HG03095 (cell line): ENCODE measurements around the gene OR5D16.
"Not testable (repeated sequence)": the region's sequence is repeated elsewhere in the genome, so short reads cannot be mapped to it uniquely, and the experiment has no call there.

Experiments
- ATAC-seq: cut with Tn5 transposase; IDR thresholded peaks from one replicate; pipeline ENCODE4 v1.9.1; 2021; ENCODE audit warnings: moderate library complexity; ENCODE audit not compliant: unreplicated experiment

The OR5D16 gene

GRCh38 chr11:55838452-55838851 is at the start of gene OR5D16:
Gene OR5D16 (plus strand): TSS chr11:55838752. CDS start chr11:55838752, 0 bp downstream.
- ATAC-seq = no peak

GRCh38 chr11:55791606-55792005 is 46.9 kb upstream of the OR5D16 start:
- ATAC-seq = no peak

- ATAC-seq = no peak
Observed at GRCh38 chr11:55793321-55793720, 45.2 kb upstream of the OR5D16 start.

- no peak for ATAC-seq
Observed at GRCh38 chr11:55795256-55795655, 43.3 kb upstream of the OR5D16 start, which contains the start of gene OR5D14. Gene OR5D14 (plus strand): TSS chr11:55795556. CDS start chr11:55795556, 0 bp downstream.

- no peak for ATAC-seq
Observed at GRCh38 chr11:55806248-55806647, 32.3 kb upstream of the OR5D16 start.

GRCh38 chr11:55811067-55811466 is 27.5 kb upstream of the OR5D16 start, which contains the start of gene OR5L1:
Gene OR5L1 (plus strand): TSS chr11:55811367. CDS start chr11:55811467, 100 bp downstream.
- ATAC-seq = no peak

- ATAC-seq = no peak
Observed at GRCh38 chr11:55819330-55819729, 19.2 kb upstream of the OR5D16 start, which contains the start of gene OR5D18. Gene OR5D18 (plus strand): TSS chr11:55819630. CDS start chr11:55819630, 0 bp downstream.

GRCh38 chr11:55826919-55827318 is 11.6 kb upstream of the OR5D16 start, which contains the start of gene OR5L2:
Gene OR5L2 (plus strand): TSS chr11:55827219. CDS start chr11:55827219, 0 bp downstream.
- no peak for ATAC-seq

GRCh38 chr11:55847453-55847852 is 8.9 kb downstream of the OR5D16 start:
- ATAC-seq = no peak

- no peak for ATAC-seq
Observed at GRCh38 chr11:55849037-55849436, 10.5 kb downstream of the OR5D16 start.

GRCh38 chr11:55852141-55852540 is 13.6 kb downstream of the OR5D16 start:
- ATAC-seq = no peak

- ATAC-seq = no peak
Observed at GRCh38 chr11:55854704-55855103, 16.2 kb downstream of the OR5D16 start.

GRCh38 chr11:55867354-55867753 is 28.8 kb downstream of the OR5D16 start:
- ATAC-seq = not testable (repeated sequence)

GRCh38 chr11:55872731-55873130 is 34.2 kb downstream of the OR5D16 start:
- not testable (repeated sequence) for ATAC-seq

GRCh38 chr11:55873146-55873545 is 34.6 kb downstream of the OR5D16 start:
- ATAC-seq = not testable (repeated sequence)

GRCh38 chr11:55882997-55883396 is 44.4 kb downstream of the OR5D16 start, which contains the start of gene TRIM51:
Gene TRIM51 (plus strand): TSS chr11:55883297. CDS start chr11:55885429, 2,132 bp downstream.
- not testable (repeated sequence) for ATAC-seq

GRCh38 chr11:55884995-55885394 is 46.4 kb downstream of the OR5D16 start:
- ATAC-seq = not testable (repeated sequence)

- not testable (repeated sequence) for ATAC-seq
Observed at GRCh38 chr11:55885481-55885880, 46.9 kb downstream of the OR5D16 start.
